ENCODE results near the gene NUP160. TPM values are rescaled to one million over a fixed set of nuclear protein-coding genes. Genes with fewer than 3 reads are reported as not detected.

Gene NUP160
- total RNA-seq, 4 donors from 2014 or later = 26.3 to 39.8 (median 28.6) TPM

- Histone ChIP-seq H3K27me3 (no peaks in the 10 kb centered on the region), H3K36me3 (no peaks in the 10 kb centered on the region), H3K27ac (peak overlapping the region; percentile 5 to 76 (median 42)), H3K4me1 (peaks cover 0 to 35% (median 15%) of the 10 kb centered on the region in 4 donors), H3K4me3 (no peak overlapping the region), H3K9me3 (no peaks in the 10 kb centered on the region)
- DNase-seq (ENCODE audit: low spot score in 2 of 2) = no peak
- TF ChIP-seq POLR2A (IDR thresholded peaks at IDR 0.05) = no peak
- TF ChIP-seq EP300 (IDR thresholded peaks at IDR 0.05) = peak in 1 of 2 donors; percentile 68
- TF ChIP-seq, protein P1, sequence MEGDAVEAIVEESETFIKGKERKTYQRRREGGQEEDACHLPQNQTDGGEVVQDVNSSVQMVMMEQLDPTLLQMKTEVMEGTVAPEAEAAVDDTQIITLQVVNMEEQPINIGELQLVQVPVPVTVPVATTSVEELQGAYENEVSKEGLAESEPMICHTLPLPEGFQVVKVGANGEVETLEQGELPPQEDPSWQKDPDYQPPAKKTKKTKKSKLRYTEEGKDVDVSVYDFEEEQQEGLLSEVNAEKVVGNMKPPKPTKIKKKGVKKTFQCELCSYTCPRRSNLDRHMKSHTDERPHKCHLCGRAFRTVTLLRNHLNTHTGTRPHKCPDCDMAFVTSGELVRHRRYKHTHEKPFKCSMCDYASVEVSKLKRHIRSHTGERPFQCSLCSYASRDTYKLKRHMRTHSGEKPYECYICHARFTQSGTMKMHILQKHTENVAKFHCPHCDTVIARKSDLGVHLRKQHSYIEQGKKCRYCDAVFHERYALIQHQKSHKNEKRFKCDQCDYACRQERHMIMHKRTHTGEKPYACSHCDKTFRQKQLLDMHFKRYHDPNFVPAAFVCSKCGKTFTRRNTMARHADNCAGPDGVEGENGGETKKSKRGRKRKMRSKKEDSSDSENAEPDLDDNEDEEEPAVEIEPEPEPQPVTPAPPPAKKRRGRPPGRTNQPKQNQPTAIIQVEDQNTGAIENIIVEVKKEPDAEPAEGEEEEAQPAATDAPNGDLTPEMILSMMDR (IDR thresholded peaks at IDR 0.05) = no peak
- WGBS, 2 donors = 13 to 18% methylated on average over 10 of the region's 10 CpGs
These were observed 9.9 kb upstream of the NUP160 start for GRCh38 chr11:47857892-47858543.

GRCh38 chr11:47857485-47857884, 9.3 kb upstream of the NUP160 start:
- peaks cover 0 to 31% (median 13%) of the 10 kb centered on the region in 4 donors for H3K4me1 ChIP-seq
- H3K4me3 ChIP-seq = no peak overlapping the region
- WGBS, 2 donors = 48 to 53% methylated on average over 2 of the region's 2 CpGs
- no peak for DNase-seq (ENCODE audit: low spot score in 2 of 2)
- H3K27me3 ChIP-seq = no peaks in the 10 kb centered on the region
- no peaks in the 10 kb centered on the region for H3K36me3 ChIP-seq
- TF ChIP-seq EP300 (IDR thresholded peaks at IDR 0.05) (no peak), POLR2A (IDR thresholded peaks at IDR 0.05) (no peak)
- TF ChIP-seq, protein P1 (IDR thresholded peaks at IDR 0.05) = no peak
- no peaks in the 10 kb centered on the region for H3K9me3 ChIP-seq
- H3K27ac ChIP-seq = peak overlapping the region in 3 of 4 donors; percentile 5 to 76 (median 58)

DNA sequence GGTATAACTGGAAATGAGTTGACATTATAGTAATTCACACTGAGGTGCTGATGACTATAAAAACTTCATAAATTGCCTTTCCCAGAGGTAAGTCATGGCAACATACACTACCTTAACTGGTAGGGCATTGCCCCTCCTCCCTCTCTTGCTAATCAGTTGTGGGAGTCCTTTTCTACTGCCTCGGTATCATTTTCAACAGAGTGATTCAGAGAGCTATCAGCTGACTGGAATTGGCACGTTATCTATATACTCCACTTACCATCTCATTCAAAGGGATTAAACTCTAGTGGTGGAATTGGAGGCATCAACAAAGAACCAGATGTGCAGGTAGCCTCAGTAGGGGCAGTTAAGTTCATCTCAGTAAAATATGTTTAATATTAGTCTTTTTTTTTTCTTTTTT, 8.0 kb upstream of the NUP160 start:
- no peaks in the 10 kb centered on the region for H3K36me3 ChIP-seq
- TF ChIP-seq, protein P1 (IDR thresholded peaks at IDR 0.05) = no peak
- WGBS, 2 donors = 42 to 55% methylated on average over 2 of the region's 2 CpGs
- DNase-seq (ENCODE audit: low spot score in 2 of 2) = no peak
- no peaks in the 10 kb centered on the region for H3K27me3 ChIP-seq
- no peak overlapping the region for H3K27ac ChIP-seq
- peaks cover 0 to 21% (median 10%) of the 10 kb centered on the region in 4 donors for H3K4me1 ChIP-seq
- no peaks in the 10 kb centered on the region for H3K9me3 ChIP-seq
- H3K4me3 ChIP-seq = no peak overlapping the region

GRCh38 chr11:47854667-47855066, 6.5 kb upstream of the NUP160 start:
- Histone ChIP-seq H3K27me3 (no peaks in the 10 kb centered on the region), H3K4me1 (peaks cover 0 to 21% (median 10%) of the 10 kb centered on the region in 4 donors), H3K27ac (no peak overlapping the region), H3K9me3 (no peaks in the 10 kb centered on the region), H3K36me3 (no peaks in the 10 kb centered on the region), H3K4me3 (no peak overlapping the region)
- DNase-seq (ENCODE audit: low spot score in 2 of 2) = no peak
- no peak for TF ChIP-seq EP300 (IDR thresholded peaks at IDR 0.05)
- TF ChIP-seq, protein P1 (IDR thresholded peaks at IDR 0.05) = no peak
- no peak for TF ChIP-seq POLR2A (IDR thresholded peaks at IDR 0.05)
- 70 to 93% methylated on average over 3 of the region's 3 CpGs for WGBS, 2 donors

DNA sequence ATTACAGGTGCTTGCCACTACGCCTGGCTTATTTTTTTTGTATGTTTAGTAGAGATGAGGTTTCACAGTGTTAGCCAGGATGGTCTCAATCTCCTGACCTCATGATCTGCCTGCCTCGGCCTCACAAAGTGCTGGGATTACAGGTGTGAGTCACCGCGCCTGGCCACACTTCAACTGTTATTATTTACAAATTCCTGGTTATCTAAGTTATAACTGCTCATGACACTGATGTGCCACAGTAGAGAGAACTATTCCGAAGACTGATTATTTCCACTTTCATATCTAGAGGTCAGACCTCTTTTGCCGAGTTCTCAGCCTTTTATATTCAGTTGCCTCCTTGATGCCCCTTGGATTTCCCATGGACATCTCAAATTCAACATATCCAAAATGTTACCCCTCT, 3.9 kb upstream of the NUP160 start:
- peaks cover 0 to 17% (median 5%) of the 10 kb centered on the region in 4 donors for H3K4me1 ChIP-seq
- H3K9me3 ChIP-seq = no peaks in the 10 kb centered on the region
- H3K4me3 ChIP-seq = no peak overlapping the region
- no peak overlapping the region for H3K27ac ChIP-seq
- H3K36me3 ChIP-seq = no peaks in the 10 kb centered on the region
- 94% methylated on average over 6 of the region's 6 CpGs for WGBS, 2 donors
- no peaks in the 10 kb centered on the region for H3K27me3 ChIP-seq
- DNase-seq (ENCODE audit: low spot score in 2 of 2) = no peak
- TF ChIP-seq, protein P1 (IDR thresholded peaks at IDR 0.05) = no peak
- TF ChIP-seq EP300 (IDR thresholded peaks at IDR 0.05) = no peak
- no peak for TF ChIP-seq POLR2A (IDR thresholded peaks at IDR 0.05)
